Ascending aorta (tissue), 2 donors: ENCODE results near the gene GTF2H2. TPM values are rescaled to one million over a fixed set of nuclear protein-coding genes. Genes with fewer than 3 reads are reported as not detected.
"Not testable (repeated sequence)": the region's sequence is repeated elsewhere in the genome, so short reads cannot be mapped to it uniquely, and the experiment has no call there.

Source experiments
- DNase-seq, 2 donors: peaks; one replicate each; pipeline ENCODE4 v3.0.0-alpha.2; 2019; ENCODE audit warnings: low spot score in 2 of 2
- H3K27ac ChIP-seq, 2 donors: fragments of 200-600 bp; sonication (generic); one replicate each; pipeline ENCODE4 v1.5.1; 2016 to 2017; ENCODE audit warnings: mild to moderate bottlenecking in 1 of 2
- H3K27me3 ChIP-seq: fragments of 200-600 bp; sonication (generic); one replicate; pipeline ENCODE4 v1.5.1; 2017
- H3K36me3 ChIP-seq, 2 donors: fragments of 200-600 bp; sonication (generic); one replicate each; pipeline ENCODE4 v1.5.1; 2016
- H3K4me1 ChIP-seq, 2 donors: fragments of 200-600 bp; sonication (generic); one replicate each; pipeline ENCODE4 v1.5.1; 2016 to 2017; ENCODE audit warnings: mild to moderate bottlenecking in 1 of 2
- H3K4me3 ChIP-seq, 2 donors: fragments of 200-600 bp; sonication (generic); one replicate each; pipeline ENCODE4 v1.5.1; 2016 to 2017; ENCODE audit warnings: mild to moderate bottlenecking in 1 of 2
- H3K9me3 ChIP-seq, 2 donors: fragments of 200-600 bp; sonication (generic); one replicate each; pipeline ENCODE4 v1.5.1; 2016
- CTCF ChIP-seq, 3 experiments: fragments of 200-600 bp in 2 of 3; fragments of 450-650 bp in 1 of 3; sonication (generic) in 2 of 3; IDR thresholded peaks; one replicate each; pipeline ENCODE4 v1.5.1; 2016 to 2019; ENCODE audit warnings: antibody characterized with exemption in 3 of 3, mild to moderate bottlenecking in 1 of 3, moderate library complexity in 1 of 3
- intact Hi-C: fragments of 100-400 bp; cut with DNase I; formaldehyde crosslinking; loops from one replicate; pipeline ENCODE4 v1.15.1; 2023
- total RNA-seq: library from RNA; depleted of rRNA; stranded (reverse); fragments of >200 nt; gene quantifications from one replicate; pipeline ENCODE4 v1.1.0, GENCODE V29; 2016

Gene GTF2H2
- total RNA-seq, 1 donor from 2014 or later, result 6.6 TPM

- H3K36me3 ChIP-seq, H3K9me3 ChIP-seq, H3K27ac ChIP-seq, H3K4me1 ChIP-seq, intact Hi-C loops, H3K27me3 ChIP-seq, H3K4me3 ChIP-seq, DNase-seq: not testable (repeated sequence)
Measured at GRCh38 chr5:71044128-71044527, 23.3 kb downstream of the GTF2H2 start.

- H3K27ac ChIP-seq, H3K4me3 ChIP-seq, H3K27me3 ChIP-seq, H3K9me3 ChIP-seq, H3K36me3 ChIP-seq, DNase-seq, H3K4me1 ChIP-seq, intact Hi-C loops: not testable (repeated sequence)
Measured at GRCh38 chr5:71031046-71031776, 36.3 kb downstream of the GTF2H2 start.

- H3K27me3 ChIP-seq, H3K4me1 ChIP-seq, H3K36me3 ChIP-seq, H3K4me3 ChIP-seq, H3K27ac ChIP-seq, DNase-seq, H3K9me3 ChIP-seq, intact Hi-C loops: not testable (repeated sequence)
Measured at GRCh38 chr5:71025289-71025953, 42.1 kb downstream of the GTF2H2 start, which contains the start of gene NAIP. Gene NAIP, minus strand, starts transcription at chr5:71025339. Its CDS starts 12,424 bp downstream, at chr5:71012915.

GRCh38 chr5:71020643-71021042 lies 46.8 kb downstream of the GTF2H2 start:
- H3K27me3 ChIP-seq, intact Hi-C loops, H3K4me3 ChIP-seq, H3K36me3 ChIP-seq, DNase-seq, H3K4me1 ChIP-seq, H3K27ac ChIP-seq, H3K9me3 ChIP-seq: not testable (repeated sequence)

GRCh38 chr5:71018376-71019005 lies 49.0 kb downstream of the GTF2H2 start:
- H3K4me1 ChIP-seq, DNase-seq, H3K9me3 ChIP-seq, intact Hi-C loops, H3K27ac ChIP-seq, H3K27me3 ChIP-seq, H3K4me3 ChIP-seq, H3K36me3 ChIP-seq: not testable (repeated sequence)

- no peaks in the 10 kb centered on the region for H3K4me1 ChIP-seq
- no peaks in the 10 kb centered on the region for H3K9me3 ChIP-seq
- H3K36me3 ChIP-seq, result no peaks in the 10 kb centered on the region
- H3K27me3 ChIP-seq, result no peaks in the 10 kb centered on the region
- H3K4me3 ChIP-seq, result no peak overlapping the region
- DNase-seq, result no peak
- no peak overlapping the region for H3K27ac ChIP-seq
- intact Hi-C loops, result no loop called here
- TF ChIP-seq CTCF (IDR thresholded peaks at IDR 0.05), result no peak
Measured at GRCh38 chr5:71014176-71014575, 53.3 kb downstream of the GTF2H2 start.

- no peak for TF ChIP-seq CTCF (IDR thresholded peaks at IDR 0.05)
- intact Hi-C loops, result no loop called here
- Histone ChIP-seq H3K4me3 (no peak overlapping the region), H3K27ac (no peak overlapping the region), H3K9me3 (no peaks in the 10 kb centered on the region), H3K4me1 (no peaks in the 10 kb centered on the region), H3K36me3 (no peaks in the 10 kb centered on the region), H3K27me3 (no peaks in the 10 kb centered on the region)
- DNase-seq, result peak in 1 of 2 donors; percentile 21
Measured at GRCh38 chr5:71013575-71013974, 53.9 kb downstream of the GTF2H2 start.

GRCh38 chr5:71011194-71011792 lies 56.2 kb downstream of the GTF2H2 start:
- Histone ChIP-seq H3K9me3 (no peaks in the 10 kb centered on the region), H3K4me1 (no peaks in the 10 kb centered on the region), H3K27ac (no peak overlapping the region), H3K36me3 (no peaks in the 10 kb centered on the region), H3K27me3 (no peaks in the 10 kb centered on the region), H3K4me3 (no peak overlapping the region)
- intact Hi-C loops, result no loop called here
- DNase-seq, result peak in 1 of 2 donors; percentile 37
- no peak for TF ChIP-seq CTCF (IDR thresholded peaks at IDR 0.05)

GRCh38 chr5:71006983-71007382 lies 60.5 kb downstream of the GTF2H2 start:
- H3K36me3 ChIP-seq, H3K27ac ChIP-seq, H3K9me3 ChIP-seq, H3K4me3 ChIP-seq, intact Hi-C loops, H3K27me3 ChIP-seq, H3K4me1 ChIP-seq, DNase-seq: not testable (repeated sequence)
